Mucosa of gallbladder (tissue), 1 donor: Measurements from ENCODE around the gene TRIM24. TPM values are rescaled to one million over a fixed set of nuclear protein-coding genes. Genes with fewer than 3 reads are reported as not detected.
A peak's percentile ranks its signal among the peaks of the same experiment; 100 is the strongest.

Experiments
- DNase-seq: peaks from one replicate; pipeline ENCODE4 v3.0.0-alpha.2; 2020; ENCODE audit warnings: low spot score
- total RNA-seq: library from RNA; stranded (reverse); gene quantifications from one replicate; pipeline ENCODE4 v1.2.1, GENCODE V29; 2021
- donor health status: DM: no; HTN: no; CAD: no.

Gene TRIM24
- total RNA-seq, 1 donor from 2014 or later, result 17.3 TPM

- no peak for DNase-seq
Observed at GRCh38 chr7:138575897-138576428, 115.9 kb downstream of the TRIM24 start.

- DNase-seq, result no peak
Observed at GRCh38 chr7:138579136-138579535, 119.1 kb downstream of the TRIM24 start.

- no peak for DNase-seq
Observed at GRCh38 chr7:138579671-138580070, 119.6 kb downstream of the TRIM24 start.

- no peak for DNase-seq
Observed at GRCh38 chr7:138581065-138581464, 121.0 kb downstream of the TRIM24 start.

GRCh38 chr7:138584283-138584682, 124.2 kb downstream of the TRIM24 start:
- DNase-seq, result no peak

- DNase-seq, result no peak
Observed at GRCh38 chr7:138584696-138585095, 124.6 kb downstream of the TRIM24 start.

GRCh38 chr7:138585283-138585993, 125.4 kb downstream of the TRIM24 start:
- no peak for DNase-seq

- DNase-seq, result no peak
Observed at GRCh38 chr7:138587485-138587884, 127.4 kb downstream of the TRIM24 start.

- no peak for DNase-seq
Observed at GRCh38 chr7:138588986-138589385, 128.9 kb downstream of the TRIM24 start.

GRCh38 chr7:138590154-138590553, 130.1 kb downstream of the TRIM24 start:
- no peak for DNase-seq

GRCh38 chr7:138595454-138595853, 135.4 kb downstream of the TRIM24 start:
- DNase-seq, result no peak

GRCh38 chr7:138602451-138602850, 142.4 kb downstream of the TRIM24 start:
- no peak for DNase-seq

- no peak for DNase-seq
Observed at GRCh38 chr7:138603549-138604318, 143.7 kb downstream of the TRIM24 start.

GRCh38 chr7:138606236-138606635, 146.2 kb downstream of the TRIM24 start:
- no peak for DNase-seq

GRCh38 chr7:138607216-138608126, 147.4 kb downstream of the TRIM24 start:
- DNase-seq, result no peak

- peak; percentile 16 for DNase-seq
Observed at GRCh38 chr7:138608275-138608674, 148.2 kb downstream of the TRIM24 start.

GRCh38 chr7:138610671-138611170, 150.7 kb downstream of the TRIM24 start:
- DNase-seq, result no peak

- no peak for DNase-seq
Observed at GRCh38 chr7:138613630-138614029, 153.6 kb downstream of the TRIM24 start.

- no peak for DNase-seq
Observed at GRCh38 chr7:138616085-138616484, 156.0 kb downstream of the TRIM24 start.

- DNase-seq, result no peak
Observed at GRCh38 chr7:138618506-138618905, 158.4 kb downstream of the TRIM24 start.

- DNase-seq, result no peak
Observed at GRCh38 chr7:138618933-138619332, 158.9 kb downstream of the TRIM24 start.

GRCh38 chr7:138622841-138623240, 162.8 kb downstream of the TRIM24 start:
- no peak for DNase-seq
